Measurements from ENCODE around the gene P2RY1. TPM values are rescaled to one million over a fixed set of nuclear protein-coding genes. Genes with fewer than 3 reads are reported as not detected.

Gene P2RY1, protein sequence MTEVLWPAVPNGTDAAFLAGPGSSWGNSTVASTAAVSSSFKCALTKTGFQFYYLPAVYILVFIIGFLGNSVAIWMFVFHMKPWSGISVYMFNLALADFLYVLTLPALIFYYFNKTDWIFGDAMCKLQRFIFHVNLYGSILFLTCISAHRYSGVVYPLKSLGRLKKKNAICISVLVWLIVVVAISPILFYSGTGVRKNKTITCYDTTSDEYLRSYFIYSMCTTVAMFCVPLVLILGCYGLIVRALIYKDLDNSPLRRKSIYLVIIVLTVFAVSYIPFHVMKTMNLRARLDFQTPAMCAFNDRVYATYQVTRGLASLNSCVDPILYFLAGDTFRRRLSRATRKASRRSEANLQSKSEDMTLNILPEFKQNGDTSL
- total RNA-seq = 13.7 and 24.5 TPM in 2 replicates

DNA sequence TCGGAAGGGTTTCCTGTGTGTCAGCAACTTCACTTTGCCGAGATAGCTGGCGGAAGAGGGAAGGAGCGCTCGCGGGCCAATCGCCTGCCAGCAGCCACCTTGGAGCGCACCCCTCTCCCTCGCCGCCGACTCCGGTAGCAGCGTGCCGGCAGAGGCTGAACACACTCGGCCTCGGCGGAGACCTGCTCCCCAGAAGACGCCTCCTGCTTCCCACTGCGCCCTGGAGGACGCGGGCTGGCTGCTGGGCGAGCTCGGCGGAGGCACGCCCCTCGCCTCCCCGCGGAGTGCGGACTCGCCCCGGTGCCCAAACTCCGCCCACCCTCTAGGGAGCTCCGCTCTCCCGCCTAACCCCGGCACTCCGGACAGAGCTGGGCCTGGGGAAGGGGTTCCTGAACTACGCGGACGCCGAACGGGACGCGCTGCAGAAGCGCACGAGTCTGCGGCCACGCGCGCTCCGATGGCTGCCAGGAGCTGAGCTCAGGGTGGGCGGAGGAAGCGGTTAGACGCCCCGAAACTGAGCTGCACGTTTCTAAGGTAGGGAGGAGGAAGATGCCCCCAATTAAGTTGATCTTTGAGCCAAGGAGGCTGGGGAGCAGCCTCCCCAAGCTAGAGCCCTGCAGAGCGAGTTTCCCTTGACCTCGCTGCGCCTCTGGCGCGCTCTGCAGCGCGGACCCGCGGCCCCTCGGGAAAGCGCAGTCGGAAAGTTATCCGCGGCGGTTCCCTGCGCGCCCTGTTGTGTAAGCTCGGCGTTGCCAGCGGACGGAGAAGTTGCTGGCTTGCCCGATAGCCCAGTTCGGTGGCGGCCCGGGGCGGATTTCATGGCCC lies at the start of gene P2RY1:
TSS of gene P2RY1 (plus strand) at position 356 of the 825 bp plus-strand sequence. CDS start 652 bp downstream, outside the sequence.
- Histone ChIP-seq H3K4me3 (ENCODE audit: low read depth, low read length) (peak within 1 kb of the TSS; percentile 93), H3K27me3 (ENCODE audit: control insufficient read depth, insufficient read depth, low read length) (no peaks in the 10 kb centered on the region), H3K36me3 (ENCODE audit: control insufficient read depth, insufficient read depth, low read length) (no peaks in the 10 kb centered on the region)
- no peak for FAIRE-seq
- TF ChIP-seq CTCF (IDR thresholded peaks at IDR 0.05; ENCODE audit: insufficient read depth, low read length, severe bottlenecking) = peak; percentile 63
- DNase-seq (ENCODE audit: low read depth) = peak; percentile 81

DNA sequence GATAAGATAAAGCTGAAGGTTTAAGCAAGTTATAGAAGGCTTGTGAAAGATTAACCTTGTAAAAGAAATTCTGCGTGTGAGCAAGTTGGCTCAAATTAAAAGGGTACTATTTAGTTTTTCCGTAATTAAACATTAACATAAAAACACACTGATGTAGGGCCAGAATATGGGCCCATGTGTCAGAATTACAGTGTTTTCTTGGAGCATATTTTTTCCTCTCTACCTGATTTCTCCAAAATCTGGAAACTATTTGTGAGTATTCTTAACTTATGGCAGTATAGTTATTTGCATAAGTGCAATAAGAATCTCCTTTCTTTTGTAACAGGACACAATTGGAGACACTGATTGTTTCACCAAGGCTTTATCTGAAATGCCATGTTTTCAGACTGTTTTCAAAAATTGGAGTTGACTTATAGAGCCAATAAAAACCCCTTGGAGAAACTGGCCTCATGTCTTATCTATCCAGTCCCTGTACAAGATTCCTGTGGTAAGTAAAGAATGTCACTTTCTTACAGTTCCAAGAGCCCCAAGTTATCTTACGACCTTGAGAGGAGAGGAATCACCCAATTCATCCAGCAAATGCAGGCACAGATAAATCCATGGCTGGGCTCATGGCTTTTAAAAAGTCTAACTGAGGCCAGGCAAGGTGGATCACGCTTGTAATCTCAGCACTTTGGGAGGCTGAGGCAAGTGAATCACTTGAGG lies 47.8 kb upstream of the P2RY1 start:
- Histone ChIP-seq H3K4me3 (ENCODE audit: low read depth, low read length) (no peak overlapping the region), H3K27me3 (ENCODE audit: control insufficient read depth, insufficient read depth, low read length) (no peaks in the 10 kb centered on the region), H3K36me3 (ENCODE audit: control insufficient read depth, insufficient read depth, low read length) (no peaks in the 10 kb centered on the region)
- DNase-seq (ENCODE audit: low read depth) (no peak), FAIRE-seq (no peak)
- TF ChIP-seq CTCF (IDR thresholded peaks at IDR 0.05; ENCODE audit: insufficient read depth, low read length, severe bottlenecking) = no peak

DNA sequence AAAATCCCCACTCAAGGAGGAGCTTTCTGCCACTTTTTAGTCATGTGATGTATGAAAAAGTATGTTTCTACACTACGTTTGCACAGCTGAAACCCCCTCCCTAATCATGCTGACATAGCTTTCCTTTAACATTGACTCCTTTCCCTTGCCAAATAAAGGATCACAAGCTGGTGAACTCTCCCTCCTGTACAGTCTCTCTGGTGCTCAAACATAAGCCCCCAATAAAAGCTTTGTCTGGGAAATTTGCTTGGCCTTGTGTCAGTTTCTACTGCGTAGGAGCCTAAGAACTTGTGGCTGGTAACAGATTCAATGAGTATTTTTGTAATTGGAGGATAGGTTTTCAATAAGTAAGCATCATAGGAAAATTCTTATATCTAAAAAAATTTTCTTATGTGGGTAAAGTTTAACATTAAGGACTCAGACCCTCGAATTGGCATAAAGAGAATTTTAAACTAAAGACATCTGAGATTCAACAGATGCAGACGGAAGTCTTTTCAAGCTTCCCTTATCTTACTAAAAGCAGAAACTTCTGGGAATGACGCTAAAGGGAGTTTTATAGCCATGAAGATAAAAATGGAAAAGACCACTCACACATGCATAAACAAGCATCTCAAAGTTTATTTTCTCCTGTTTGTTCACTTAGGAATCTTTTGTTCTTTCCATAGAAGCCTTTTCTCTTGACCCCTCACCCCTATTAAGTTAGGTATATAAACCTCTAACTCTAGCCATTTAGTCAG lies 44.1 kb upstream of the P2RY1 start:
- DNase-seq (ENCODE audit: low read depth) (no peak), FAIRE-seq (no peak)
- Histone ChIP-seq H3K27me3 (ENCODE audit: control insufficient read depth, insufficient read depth, low read length) (no peaks in the 10 kb centered on the region), H3K4me3 (ENCODE audit: low read depth, low read length) (no peak overlapping the region), H3K36me3 (ENCODE audit: control insufficient read depth, insufficient read depth, low read length) (no peaks in the 10 kb centered on the region)
- TF ChIP-seq CTCF (IDR thresholded peaks at IDR 0.05; ENCODE audit: insufficient read depth, low read length, severe bottlenecking) = no peak

GRCh38 chr3:152793969-152794368 lies 41.0 kb upstream of the P2RY1 start:
- FAIRE-seq = no peak
- no peak for TF ChIP-seq CTCF (IDR thresholded peaks at IDR 0.05; ENCODE audit: insufficient read depth, low read length, severe bottlenecking)

GRCh38 chr3:152797751-152798432 lies 37.0 kb upstream of the P2RY1 start:
- FAIRE-seq (no peak), DNase-seq (ENCODE audit: low read depth) (no peak)
- no peak for TF ChIP-seq CTCF (IDR thresholded peaks at IDR 0.05; ENCODE audit: insufficient read depth, low read length, severe bottlenecking)
- H3K27me3 ChIP-seq (ENCODE audit: control insufficient read depth, insufficient read depth, low read length) = no peaks in the 10 kb centered on the region
- no peak overlapping the region for H3K4me3 ChIP-seq (ENCODE audit: low read depth, low read length)
- no peaks in the 10 kb centered on the region for H3K36me3 ChIP-seq (ENCODE audit: control insufficient read depth, insufficient read depth, low read length)

More at GRCh38 chr3:152793969-152794368, 41.0 kb upstream of the P2RY1 start:
- Histone ChIP-seq H3K36me3 (ENCODE audit: control insufficient read depth, insufficient read depth, low read length) (no peaks in the 10 kb centered on the region), H3K27me3 (ENCODE audit: control insufficient read depth, insufficient read depth, low read length) (no peaks in the 10 kb centered on the region), H3K4me3 (ENCODE audit: low read depth, low read length) (no peak overlapping the region)
- DNase-seq (ENCODE audit: low read depth) = no peak
